HG03565 (cell line): Measurements from ENCODE around the gene UBAP2L.
"Not testable (repeated sequence)": the region's sequence is repeated elsewhere in the genome, so short reads cannot be mapped to it uniquely, and the experiment has no call there.

Source experiments
- ATAC-seq: cut with Tn5 transposase; IDR thresholded peaks from one replicate; pipeline ENCODE4 v1.9.1; 2021; ENCODE audit warnings: mild to moderate bottlenecking, moderate library complexity; ENCODE audit not compliant: unreplicated experiment

UBAP2L gene

GRCh38 chr1:154304664-154305337, 84.0 kb downstream of the UBAP2L start:
- ATAC-seq: peak; percentile 51

DNA sequence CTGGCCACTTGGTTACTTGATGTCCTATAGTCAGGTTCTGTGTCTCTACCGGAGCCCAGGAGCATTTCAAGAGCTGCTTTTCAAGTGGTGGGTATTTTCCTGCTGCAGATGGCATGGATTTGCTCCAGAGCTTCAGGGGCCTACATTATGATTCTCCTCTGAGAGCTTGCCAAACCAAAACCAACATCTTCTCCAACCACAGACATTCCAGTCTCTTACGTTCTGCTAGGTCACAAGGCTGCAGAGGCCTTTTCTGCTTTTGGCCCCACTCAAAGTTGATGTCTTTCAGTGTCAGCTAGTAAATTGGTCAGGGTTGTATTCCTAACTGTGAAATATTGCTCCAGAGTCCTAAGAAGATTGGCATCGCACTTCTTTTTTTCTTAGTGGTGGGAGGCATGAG, 85.4 kb downstream of the UBAP2L start:
- no peak for ATAC-seq

- ATAC-seq: not testable (repeated sequence)
These were observed 87.0 kb downstream of the UBAP2L start for GRCh38 chr1:154307670-154308270.

DNA sequence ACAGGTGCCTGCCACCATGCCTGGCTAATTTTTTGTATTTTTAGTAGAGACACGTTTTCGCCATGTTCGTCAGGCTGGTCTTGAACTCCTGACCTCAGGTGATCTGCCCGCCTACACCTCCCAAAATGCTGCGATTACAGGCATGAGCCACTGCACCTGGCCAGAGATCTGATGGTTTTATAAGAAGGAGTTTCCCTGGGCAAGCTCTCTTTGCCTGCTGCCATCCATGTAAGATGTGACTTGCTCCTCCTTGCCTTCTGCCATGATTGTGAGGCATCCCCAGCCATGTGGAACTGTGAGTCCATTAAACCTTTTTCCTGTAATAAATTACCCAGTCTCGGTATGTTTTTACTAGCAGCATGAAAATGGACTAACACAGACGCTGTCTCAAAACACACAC, 88.4 kb downstream of the UBAP2L start:
- ATAC-seq: not testable (repeated sequence)

DNA sequence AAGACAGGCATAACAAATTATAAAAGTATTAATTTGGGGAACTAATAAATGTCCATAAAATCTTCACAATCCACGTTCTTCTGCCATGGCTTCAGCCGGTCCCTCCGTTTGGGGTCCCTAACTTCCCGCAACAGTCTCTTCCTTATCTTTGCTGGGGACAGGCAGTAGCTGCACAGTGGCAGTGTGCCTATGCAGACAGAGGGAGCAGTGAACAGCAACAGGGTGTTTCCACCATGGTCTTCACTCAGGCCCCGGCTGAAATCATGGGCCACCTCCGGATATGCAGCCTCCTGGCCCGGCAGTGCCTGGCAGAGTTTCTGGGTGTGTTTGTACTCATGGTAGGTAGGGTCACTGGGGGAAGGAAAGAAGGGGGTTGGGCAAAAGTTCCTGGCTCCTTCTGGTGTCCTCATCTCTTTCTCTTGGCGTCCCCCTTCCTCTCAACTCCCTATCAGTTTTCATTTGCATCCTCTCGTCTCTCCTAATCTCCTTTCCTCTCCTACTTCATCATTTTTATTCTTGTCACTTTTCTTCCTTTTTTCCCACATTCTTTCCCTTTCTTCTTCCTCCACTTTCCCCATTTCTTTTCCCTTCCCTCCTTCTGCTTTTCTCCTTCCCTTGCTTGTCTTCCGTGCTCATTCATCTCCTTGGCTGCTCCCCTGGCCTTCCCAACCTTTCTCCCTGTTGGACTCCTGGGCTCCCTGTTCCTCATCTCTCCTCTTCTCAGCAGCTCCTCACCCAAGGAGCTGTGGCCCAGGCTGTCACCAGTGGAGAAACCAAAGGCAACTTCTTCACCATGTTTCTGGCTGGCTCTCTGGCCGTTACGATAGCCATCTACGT, 91.7 kb downstream of the UBAP2L start:
- ATAC-seq: not testable (repeated sequence)

GRCh38 chr1:154313066-154313356, 92.3 kb downstream of the UBAP2L start:
- no peak for ATAC-seq

DNA sequence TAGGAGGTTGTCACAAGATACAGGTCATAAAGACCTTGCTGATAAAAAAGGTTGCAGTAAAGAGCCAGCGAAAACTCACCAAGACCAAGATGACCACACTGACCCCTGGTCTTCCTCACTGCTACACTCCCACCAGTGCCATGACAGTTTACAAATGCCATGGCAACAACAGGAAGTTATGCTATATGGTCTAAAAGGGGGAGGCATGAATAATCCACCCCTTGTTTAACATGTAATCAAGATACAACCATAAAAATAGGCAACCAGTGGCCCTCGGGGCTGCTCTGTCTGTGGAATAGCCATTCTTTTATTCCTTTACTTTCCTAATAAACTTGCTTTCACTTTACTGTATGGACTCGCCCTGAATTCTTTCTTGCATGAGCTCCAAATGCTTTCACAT, 93.5 kb downstream of the UBAP2L start:
- not testable (repeated sequence) for ATAC-seq

GRCh38 chr1:154316704-154317103, 95.9 kb downstream of the UBAP2L start:
- no peak for ATAC-seq

DNA sequence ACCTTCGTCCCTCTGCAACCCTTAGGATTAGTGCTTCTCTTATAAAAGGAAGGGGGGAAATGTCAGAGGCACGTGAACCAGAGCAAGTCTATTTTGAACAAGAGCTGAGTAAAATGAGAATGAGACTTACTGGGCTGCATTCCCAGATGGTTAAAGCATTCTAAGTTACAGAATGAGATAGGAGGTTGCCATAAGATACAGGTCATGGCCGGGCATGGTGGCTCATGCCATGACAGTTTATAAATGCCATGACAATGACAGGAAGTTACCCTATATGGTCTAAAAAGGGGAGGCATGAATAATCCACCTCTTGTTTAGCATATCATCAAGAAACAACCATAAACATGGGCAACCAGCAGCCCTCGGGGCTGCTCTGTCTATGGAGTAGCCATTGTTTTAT, 97.6 kb downstream of the UBAP2L start:
- ATAC-seq: no peak
